ENCODE measurements around the gene NKD1. TPM values are rescaled to one million over a fixed set of nuclear protein-coding genes. Genes with fewer than 3 reads are reported as not detected.

The NKD1 gene
- total and polyA plus RNA-seq, 4 donors: 2.3 to 14.1 (median 8.0) TPM

GRCh38 chr16:50523710-50524109 is 24.5 kb upstream of the NKD1 start:
- Histone ChIP-seq H3K4me1 (ENCODE audit: control insufficient read depth in 5 of 5, insufficient read depth in 5 of 5, low read length in 5 of 5) (no peaks in the 10 kb centered on the region), H3K27me3 (ENCODE audit: control insufficient read depth in 3 of 3, insufficient read depth in 3 of 3, low read length in 2 of 3) (no peaks in the 10 kb centered on the region), H3K4me3 (no peak overlapping the region), H3K9ac (ENCODE audit: insufficient read depth in 1 of 2, low read length in 2 of 2) (no peak overlapping the region), H3K27ac (ENCODE audit: low read depth in 1 of 2, low read length in 1 of 2) (no peak overlapping the region), H3K36me3 (ENCODE audit: control insufficient read depth in 4 of 4, insufficient read depth in 4 of 4, low read length in 4 of 4) (no peaks in the 10 kb centered on the region), H3K9me3 (ENCODE audit: control insufficient read depth in 4 of 4, insufficient read depth in 3 of 4, low read length in 3 of 4) (peaks cover 0 to 1% (median 0%) of the 10 kb centered on the region in 4 donors)
- TF ChIP-seq CTCF (IDR thresholded peaks at IDR 0.05; ENCODE audit: control extremely low read depth, extremely low read depth): no peak
- ATAC-seq (ENCODE audit: insufficient read depth, low FRiP score) (no peak), DNase-seq (no peak)
- 94 to 97% methylated on average over 7 of the region's 7 CpGs for WGBS, 2 donors

- no peaks in the 10 kb centered on the region for H3K36me3 ChIP-seq (ENCODE audit: control insufficient read depth in 4 of 4, insufficient read depth in 4 of 4, low read length in 4 of 4)
- H3K27me3 ChIP-seq (ENCODE audit: control insufficient read depth in 3 of 3, insufficient read depth in 3 of 3, low read length in 2 of 3): no peaks in the 10 kb centered on the region
- H3K27ac ChIP-seq (ENCODE audit: low read depth in 1 of 2, low read length in 1 of 2): no peak overlapping the region
- DNase-seq (no peak), ATAC-seq (ENCODE audit: insufficient read depth, low FRiP score) (no peak)
- no peaks in the 10 kb centered on the region for H3K4me1 ChIP-seq (ENCODE audit: control insufficient read depth in 5 of 5, insufficient read depth in 5 of 5, low read length in 5 of 5)
- no peak for TF ChIP-seq CTCF (IDR thresholded peaks at IDR 0.05; ENCODE audit: control extremely low read depth, extremely low read depth)
- WGBS, 2 donors: 93 to 95% methylated on average over 3 of the region's 3 CpGs
- H3K9me3 ChIP-seq (ENCODE audit: control insufficient read depth in 4 of 4, insufficient read depth in 3 of 4, low read length in 3 of 4): peaks cover 0 to 2% (median under 1%) of the 10 kb centered on the region in 4 donors
- H3K9ac ChIP-seq (ENCODE audit: insufficient read depth in 1 of 2, low read length in 2 of 2): no peak overlapping the region
- no peak overlapping the region for H3K4me3 ChIP-seq
Measured at GRCh38 chr16:50525262-50525661, 22.9 kb upstream of the NKD1 start.

- peaks cover 0 to 4% (median 1%) of the 10 kb centered on the region in 4 donors for H3K9me3 ChIP-seq (ENCODE audit: control insufficient read depth in 4 of 4, insufficient read depth in 3 of 4, low read length in 3 of 4)
- H3K27ac ChIP-seq (ENCODE audit: low read depth in 1 of 2, low read length in 1 of 2): no peak overlapping the region
- TF ChIP-seq CTCF (IDR thresholded peaks at IDR 0.05; ENCODE audit: control extremely low read depth, extremely low read depth): no peak
- ATAC-seq (ENCODE audit: insufficient read depth, low FRiP score) (no peak), DNase-seq (no peak)
- no peaks in the 10 kb centered on the region for H3K27me3 ChIP-seq (ENCODE audit: control insufficient read depth in 3 of 3, insufficient read depth in 3 of 3, low read length in 2 of 3)
- H3K4me1 ChIP-seq (ENCODE audit: control insufficient read depth in 5 of 5, insufficient read depth in 5 of 5, low read length in 5 of 5): no peaks in the 10 kb centered on the region
- H3K36me3 ChIP-seq (ENCODE audit: control insufficient read depth in 4 of 4, insufficient read depth in 4 of 4, low read length in 4 of 4): no peaks in the 10 kb centered on the region
- 93 to 97% methylated on average over 6 of the region's 6 CpGs for WGBS, 2 donors
- no peak overlapping the region for H3K9ac ChIP-seq (ENCODE audit: insufficient read depth in 1 of 2, low read length in 2 of 2)
- no peak overlapping the region for H3K4me3 ChIP-seq
Measured at GRCh38 chr16:50525716-50526115, 22.5 kb upstream of the NKD1 start.

GRCh38 chr16:50526249-50526648 is 21.9 kb upstream of the NKD1 start:
- Histone ChIP-seq H3K4me1 (ENCODE audit: control insufficient read depth in 5 of 5, insufficient read depth in 5 of 5, low read length in 5 of 5) (no peaks in the 10 kb centered on the region), H3K9ac (ENCODE audit: insufficient read depth in 1 of 2, low read length in 2 of 2) (no peak overlapping the region), H3K36me3 (ENCODE audit: control insufficient read depth in 4 of 4, insufficient read depth in 4 of 4, low read length in 4 of 4) (no peaks in the 10 kb centered on the region), H3K27me3 (ENCODE audit: control insufficient read depth in 3 of 3, insufficient read depth in 3 of 3, low read length in 2 of 3) (no peaks in the 10 kb centered on the region), H3K4me3 (no peak overlapping the region), H3K9me3 (ENCODE audit: control insufficient read depth in 4 of 4, insufficient read depth in 3 of 4, low read length in 3 of 4) (peaks cover 0 to 4% (median 1%) of the 10 kb centered on the region in 4 donors), H3K27ac (ENCODE audit: low read depth in 1 of 2, low read length in 1 of 2) (no peak overlapping the region)
- no peak for TF ChIP-seq CTCF (IDR thresholded peaks at IDR 0.05; ENCODE audit: control extremely low read depth, extremely low read depth)
- WGBS, 2 donors: 86 to 93% methylated on average over 4 of the region's 4 CpGs
- no peak for DNase-seq
- no peak for ATAC-seq (ENCODE audit: insufficient read depth, low FRiP score)

Measured in lung (tissue), 12 donors.